GM12891 (cell line): ENCODE data around the gene COLEC12.

Experiments used
- POLR2A ChIP-seq: IDR thresholded peaks from 2 replicates; pipeline ENCODE4 v1.6.1; 2011; ENCODE audit warnings: low read depth, low read length, control low read depth
- POLR2AphosphoS5 ChIP-seq: IDR thresholded peaks from 2 replicates; pipeline ENCODE4 v1.6.1; 2011; ENCODE audit warnings: low read depth, low read length, control low read depth
- SPI1 ChIP-seq: IDR thresholded peaks from 2 replicates; pipeline ENCODE4 v1.6.1; 2011; ENCODE audit warnings: low read depth, low read length, control low read depth
- TAF1 ChIP-seq: IDR thresholded peaks from 2 replicates; pipeline ENCODE4 v1.6.1; 2011; ENCODE audit warnings: low read depth, low read length, control low read depth

GRCh38 chr18:506264-506663 lies 5.8 kb upstream of the COLEC12 start:
- no peak for TF ChIP-seq POLR2AphosphoS5
- TF ChIP-seq POLR2A, result no peak
- no peak for TF ChIP-seq SPI1
- no peak for TF ChIP-seq TAF1
